ENCODE measurements around the gene KIAA0825. TPM values are rescaled to one million over a fixed set of nuclear protein-coding genes. Genes with fewer than 3 reads are reported as not detected.

KIAA0825 gene
- total and polyA plus RNA-seq, 2 donors (not counting 1 experiment from before 2014, with no cell fraction given): 1.7 to 3.6 TPM

DNA sequence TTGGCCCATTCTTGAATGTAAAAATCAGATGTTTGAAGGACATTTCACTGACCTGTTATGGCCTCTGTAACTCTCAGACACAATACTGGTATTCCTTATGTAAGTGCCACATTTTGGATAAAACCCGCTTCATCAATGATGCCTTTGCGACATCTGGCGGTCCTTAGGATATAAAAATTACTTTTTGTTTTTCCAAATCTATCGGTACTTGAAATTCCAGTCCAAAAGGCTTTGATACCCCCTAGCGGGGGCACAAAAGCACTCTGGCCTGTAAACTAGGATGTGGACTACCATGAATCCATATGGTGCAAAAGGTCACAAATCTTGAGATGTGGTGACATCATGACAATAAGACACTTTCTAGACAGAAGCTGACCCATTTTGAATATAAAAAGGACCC, 291.8 kb downstream of the KIAA0825 start:
- Histone ChIP-seq H3K4me2 (ENCODE audit: extremely low read depth, insufficient read depth, low read length) (no peak overlapping the region), H3K27ac (ENCODE audit: insufficient read depth, low read length) (no peak overlapping the region), H3K4me3 (replicated peaks in 1 of 4; ENCODE audit: control extremely low read depth in 1 of 4, insufficient read depth in 1 of 4, low read depth in 3 of 4, low read length in 4 of 4) (no peak overlapping the region), H3K4me1 (ENCODE audit: control insufficient read depth, extremely low read depth, insufficient read depth, low read length) (no peaks in the 10 kb centered on the region), H3K9ac (ENCODE audit: insufficient read depth, low read length) (no peak overlapping the region), H4K20me1 (ENCODE audit: control insufficient read depth, extremely low read depth, insufficient read depth, low read length) (no peaks in the 10 kb centered on the region), H3K36me3 (ENCODE audit: control insufficient read depth, insufficient read depth, low read length) (no peaks in the 10 kb centered on the region), H3K27me3 (ENCODE audit: control insufficient read depth, insufficient read depth, low read length) (no peaks in the 10 kb centered on the region), H2AFZ (ENCODE audit: low read length) (no peak overlapping the region), H3K9me3 (ENCODE audit: control insufficient read depth, insufficient read depth, low read depth, low read length) (no peaks in the 10 kb centered on the region), H3K79me2 (ENCODE audit: control insufficient read depth, insufficient read depth, low read length) (no peaks in the 10 kb centered on the region)
- TF ChIP-seq, protein P1, sequence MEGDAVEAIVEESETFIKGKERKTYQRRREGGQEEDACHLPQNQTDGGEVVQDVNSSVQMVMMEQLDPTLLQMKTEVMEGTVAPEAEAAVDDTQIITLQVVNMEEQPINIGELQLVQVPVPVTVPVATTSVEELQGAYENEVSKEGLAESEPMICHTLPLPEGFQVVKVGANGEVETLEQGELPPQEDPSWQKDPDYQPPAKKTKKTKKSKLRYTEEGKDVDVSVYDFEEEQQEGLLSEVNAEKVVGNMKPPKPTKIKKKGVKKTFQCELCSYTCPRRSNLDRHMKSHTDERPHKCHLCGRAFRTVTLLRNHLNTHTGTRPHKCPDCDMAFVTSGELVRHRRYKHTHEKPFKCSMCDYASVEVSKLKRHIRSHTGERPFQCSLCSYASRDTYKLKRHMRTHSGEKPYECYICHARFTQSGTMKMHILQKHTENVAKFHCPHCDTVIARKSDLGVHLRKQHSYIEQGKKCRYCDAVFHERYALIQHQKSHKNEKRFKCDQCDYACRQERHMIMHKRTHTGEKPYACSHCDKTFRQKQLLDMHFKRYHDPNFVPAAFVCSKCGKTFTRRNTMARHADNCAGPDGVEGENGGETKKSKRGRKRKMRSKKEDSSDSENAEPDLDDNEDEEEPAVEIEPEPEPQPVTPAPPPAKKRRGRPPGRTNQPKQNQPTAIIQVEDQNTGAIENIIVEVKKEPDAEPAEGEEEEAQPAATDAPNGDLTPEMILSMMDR (conservative IDR thresholded peaks at IDR 0.05 in 1 of 2, IDR thresholded peaks at IDR 0.05 in 1 of 2; ENCODE audit: low read depth in 1 of 2, low read length in 2 of 2): no peak
- TF ChIP-seq EZH2 (IDR thresholded peaks at IDR 0.05; ENCODE audit: low read length, missing control alignments): no peak
- peak in 1 of 2 donors; percentile 48 for DNase-seq (ENCODE audit: low read depth in 2 of 2)

DNA sequence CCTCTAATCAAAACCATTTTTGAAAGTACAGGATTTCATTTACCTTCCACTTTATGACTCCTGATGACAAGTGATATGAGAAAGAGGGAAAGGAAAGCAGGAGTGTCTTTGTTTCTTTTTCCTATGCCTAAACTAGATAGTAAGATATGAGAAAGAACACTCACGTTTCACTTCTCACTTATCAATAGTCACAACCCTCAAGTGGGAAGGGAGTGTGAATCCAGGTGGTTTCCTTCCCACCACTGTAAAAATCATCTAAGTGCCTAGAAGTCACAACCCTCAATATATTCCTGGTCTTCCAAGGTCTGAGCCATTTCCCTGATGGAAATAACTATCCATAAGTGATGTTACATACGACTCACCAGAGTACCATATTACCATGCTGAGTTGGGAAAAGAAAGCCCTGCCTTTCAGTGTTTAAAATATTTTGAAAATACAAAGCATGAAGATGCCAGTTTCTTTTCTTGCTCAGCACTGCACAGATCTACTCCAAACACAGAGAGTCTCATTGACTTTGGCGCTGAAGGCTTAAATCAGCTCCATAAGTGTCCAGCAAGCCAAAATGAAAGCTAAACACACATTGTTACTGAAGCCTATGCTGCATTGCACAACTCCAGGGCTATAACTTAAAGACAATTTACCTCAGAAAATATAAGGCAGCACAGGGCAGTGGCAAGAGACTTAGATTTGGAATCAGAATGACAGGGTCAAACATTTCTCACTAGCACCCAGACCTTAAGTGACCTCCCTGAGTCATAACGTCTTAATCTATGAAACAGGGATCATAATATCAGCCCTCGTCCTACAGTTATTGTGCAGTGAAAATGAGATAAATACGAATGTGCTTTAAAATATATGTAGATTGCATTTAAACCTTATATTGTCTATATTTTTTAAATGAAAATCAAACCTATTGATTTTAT, 301.2 kb downstream of the KIAA0825 start:
- peak in 1 of 2 donors; percentile 72 for DNase-seq (ENCODE audit: low read depth in 2 of 2)
- H3K9ac ChIP-seq (ENCODE audit: insufficient read depth, low read length): no peak overlapping the region
- H3K79me2 ChIP-seq (ENCODE audit: control insufficient read depth, insufficient read depth, low read length): no peaks in the 10 kb centered on the region
- no peaks in the 10 kb centered on the region for H3K4me1 ChIP-seq (ENCODE audit: control insufficient read depth, extremely low read depth, insufficient read depth, low read length)
- H3K36me3 ChIP-seq (ENCODE audit: control insufficient read depth, insufficient read depth, low read length): no peaks in the 10 kb centered on the region
- no peaks in the 10 kb centered on the region for H3K27me3 ChIP-seq (ENCODE audit: control insufficient read depth, insufficient read depth, low read length)
- H3K4me2 ChIP-seq (ENCODE audit: extremely low read depth, insufficient read depth, low read length): peak overlapping the region; percentile 65
- no peak overlapping the region for H3K27ac ChIP-seq (ENCODE audit: insufficient read depth, low read length)
- no peak overlapping the region for H3K4me3 ChIP-seq (replicated peaks in 1 of 4; ENCODE audit: control extremely low read depth in 1 of 4, insufficient read depth in 1 of 4, low read depth in 3 of 4, low read length in 4 of 4)
- no peak for TF ChIP-seq EZH2 (IDR thresholded peaks at IDR 0.05; ENCODE audit: low read length, missing control alignments)
- TF ChIP-seq, protein P1 (conservative IDR thresholded peaks at IDR 0.05 in 1 of 2, IDR thresholded peaks at IDR 0.05 in 1 of 2; ENCODE audit: low read depth in 1 of 2, low read length in 2 of 2): no peak
- H4K20me1 ChIP-seq (ENCODE audit: control insufficient read depth, extremely low read depth, insufficient read depth, low read length): no peaks in the 10 kb centered on the region
- H3K9me3 ChIP-seq (ENCODE audit: control insufficient read depth, insufficient read depth, low read depth, low read length): no peaks in the 10 kb centered on the region
- H2AFZ ChIP-seq (ENCODE audit: low read length): peak overlapping the region; percentile 15

DNA sequence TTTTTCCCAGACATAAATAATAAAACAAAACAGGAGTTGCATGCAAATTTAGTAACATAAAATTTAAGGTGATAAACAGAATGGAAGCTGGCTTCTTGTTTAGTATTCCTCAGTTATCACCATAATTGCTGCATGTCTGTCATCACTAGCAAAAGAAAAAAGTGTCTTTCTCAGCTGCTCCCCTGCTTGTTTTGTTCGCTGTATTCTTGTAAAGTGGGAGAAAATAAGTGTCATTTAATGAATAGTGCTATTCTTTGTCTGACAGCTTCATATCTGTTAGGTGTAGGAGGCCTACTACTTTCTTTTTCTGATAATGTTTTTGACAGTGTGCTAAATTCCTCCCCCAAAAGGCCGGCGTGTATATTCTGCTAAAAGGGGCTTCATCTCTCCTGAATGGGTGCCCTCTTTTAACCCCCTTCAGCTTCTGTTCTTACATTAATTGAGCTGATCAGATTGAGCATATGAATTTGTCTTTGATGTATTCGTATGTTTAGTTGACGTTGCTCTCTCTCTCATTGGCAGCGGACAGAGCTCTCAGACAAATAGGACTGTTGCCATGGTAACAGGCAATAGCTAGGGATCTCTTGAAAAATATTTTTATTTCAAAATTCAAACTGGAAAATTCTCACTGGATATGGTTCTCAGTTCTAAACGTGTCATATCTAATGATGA, 303.8 kb downstream of the KIAA0825 start:
- no peak overlapping the region for H3K27ac ChIP-seq (ENCODE audit: insufficient read depth, low read length)
- H3K79me2 ChIP-seq (ENCODE audit: control insufficient read depth, insufficient read depth, low read length): no peaks in the 10 kb centered on the region
- DNase-seq (ENCODE audit: low read depth in 2 of 2): peak; percentile 5 to 19
- no peaks in the 10 kb centered on the region for H3K4me1 ChIP-seq (ENCODE audit: control insufficient read depth, extremely low read depth, insufficient read depth, low read length)
- H4K20me1 ChIP-seq (ENCODE audit: control insufficient read depth, extremely low read depth, insufficient read depth, low read length): no peaks in the 10 kb centered on the region
- no peak for TF ChIP-seq EZH2 (IDR thresholded peaks at IDR 0.05; ENCODE audit: low read length, missing control alignments)
- TF ChIP-seq, protein P1 (conservative IDR thresholded peaks at IDR 0.05 in 1 of 2, IDR thresholded peaks at IDR 0.05 in 1 of 2; ENCODE audit: low read depth in 1 of 2, low read length in 2 of 2): no peak
- no peak overlapping the region for H2AFZ ChIP-seq (ENCODE audit: low read length)
- no peak overlapping the region for H3K4me3 ChIP-seq (replicated peaks in 1 of 4; ENCODE audit: control extremely low read depth in 1 of 4, insufficient read depth in 1 of 4, low read depth in 3 of 4, low read length in 4 of 4)
- H3K9me3 ChIP-seq (ENCODE audit: control insufficient read depth, insufficient read depth, low read depth, low read length): no peaks in the 10 kb centered on the region
- no peak overlapping the region for H3K9ac ChIP-seq (ENCODE audit: insufficient read depth, low read length)
- no peaks in the 10 kb centered on the region for H3K36me3 ChIP-seq (ENCODE audit: control insufficient read depth, insufficient read depth, low read length)
- H3K4me2 ChIP-seq (ENCODE audit: extremely low read depth, insufficient read depth, low read length): no peak overlapping the region
- no peaks in the 10 kb centered on the region for H3K27me3 ChIP-seq (ENCODE audit: control insufficient read depth, insufficient read depth, low read length)

Data from fibroblast of lung (primary cell).